Fibroblast of lung (primary cell): ENCODE measurements around the gene GHR.

Experiments
- CTCF ChIP-seq, 2 donors: IDR thresholded peaks in 1 of 2; conservative IDR thresholded peaks in 1 of 2; 1 replicate in 1 of 2; 2 replicates in 1 of 2; pipeline ENCODE4 v1.5.1; 2011 to 2012; ENCODE audit warnings: low read length in 2 of 2, control low read depth in 1 of 2, inconsistent platforms in 1 of 2, low read depth in 1 of 2, mild to moderate bottlenecking in 1 of 2
- EZH2 ChIP-seq: IDR thresholded peaks from 2 replicates; pipeline ENCODE4 v1.5.1; 2012; ENCODE audit warnings: low read length, control low read depth, mild to moderate bottlenecking; ENCODE audit errors: missing control alignments

- TF ChIP-seq CTCF (conservative IDR thresholded peaks at IDR 0.05 in 1 of 2, IDR thresholded peaks at IDR 0.05 in 1 of 2; ENCODE audit: low read depth in 1 of 2, low read length in 2 of 2), result no peak
- TF ChIP-seq EZH2, result no peak
Measured at GRCh38 chr5:42666869-42667268, 243.6 kb downstream of the GHR start.
